Fibroblast of villous mesenchyme (primary cell): ENCODE measurements around the gene FMNL2. TPM values are rescaled to one million over a fixed set of nuclear protein-coding genes. Genes with fewer than 3 reads are reported as not detected.
"Not testable (repeated sequence)": the region's sequence is repeated elsewhere in the genome, so short reads cannot be mapped to it uniquely, and the experiment has no call there.

Source experiments
- DNase-seq: peaks from one replicate; pipeline ENCODE4 v3.0.0-alpha.2; 2010; ENCODE audit warnings: low read depth
- H3K4me3 ChIP-seq: 2 replicates; pipeline ENCODE4 v1.5.1; 2011; ENCODE audit warnings: low read depth, mild to moderate bottlenecking, low read length
- CTCF ChIP-seq: IDR thresholded peaks from 2 replicates; pipeline ENCODE4 v1.5.1; 2012; ENCODE audit warnings: low read depth, mild to moderate bottlenecking, low read length; ENCODE audit not compliant: insufficient read depth
- total RNA-seq: library from RNA; depleted of rRNA; stranded (reverse); fragments of >200 nt; gene quantifications from 2 replicates; pipeline ENCODE4 v1.2.3, GENCODE V29; 2012

Gene FMNL2
- total RNA-seq, 1 donor = 17.3 TPM

- peak; percentile 50 for DNase-seq
- no peak for TF ChIP-seq CTCF
- H3K4me3 ChIP-seq = no peak overlapping the region
Measured at GRCh38 chr2:152468899-152469692, 134.1 kb downstream of the FMNL2 start.

GRCh38 chr2:152470861-152471854, 136.2 kb downstream of the FMNL2 start:
- no peak for DNase-seq
- no peak overlapping the region for H3K4me3 ChIP-seq
- no peak for TF ChIP-seq CTCF

DNA sequence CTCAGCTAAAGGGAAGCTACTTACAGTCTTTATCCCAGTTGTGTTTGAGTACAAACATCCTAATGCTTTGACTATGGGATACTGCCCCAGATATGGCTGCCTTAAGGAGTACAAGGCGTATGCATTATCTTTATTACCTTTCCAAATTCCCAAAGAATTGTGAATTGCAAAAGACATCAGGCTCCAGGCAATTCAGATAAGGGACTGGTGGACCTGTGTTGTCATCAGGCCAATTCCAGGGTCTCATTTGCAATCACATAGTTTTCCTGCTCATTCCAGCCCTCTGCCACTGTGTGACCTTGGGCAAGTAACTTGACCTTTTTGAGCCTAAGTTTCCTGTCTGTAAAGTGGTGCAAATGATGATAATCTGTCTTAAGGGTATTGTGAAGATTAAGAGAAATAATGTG, 137.5 kb downstream of the FMNL2 start:
- no peak overlapping the region for H3K4me3 ChIP-seq
- no peak for TF ChIP-seq CTCF
- DNase-seq = peak; percentile 24

DNA sequence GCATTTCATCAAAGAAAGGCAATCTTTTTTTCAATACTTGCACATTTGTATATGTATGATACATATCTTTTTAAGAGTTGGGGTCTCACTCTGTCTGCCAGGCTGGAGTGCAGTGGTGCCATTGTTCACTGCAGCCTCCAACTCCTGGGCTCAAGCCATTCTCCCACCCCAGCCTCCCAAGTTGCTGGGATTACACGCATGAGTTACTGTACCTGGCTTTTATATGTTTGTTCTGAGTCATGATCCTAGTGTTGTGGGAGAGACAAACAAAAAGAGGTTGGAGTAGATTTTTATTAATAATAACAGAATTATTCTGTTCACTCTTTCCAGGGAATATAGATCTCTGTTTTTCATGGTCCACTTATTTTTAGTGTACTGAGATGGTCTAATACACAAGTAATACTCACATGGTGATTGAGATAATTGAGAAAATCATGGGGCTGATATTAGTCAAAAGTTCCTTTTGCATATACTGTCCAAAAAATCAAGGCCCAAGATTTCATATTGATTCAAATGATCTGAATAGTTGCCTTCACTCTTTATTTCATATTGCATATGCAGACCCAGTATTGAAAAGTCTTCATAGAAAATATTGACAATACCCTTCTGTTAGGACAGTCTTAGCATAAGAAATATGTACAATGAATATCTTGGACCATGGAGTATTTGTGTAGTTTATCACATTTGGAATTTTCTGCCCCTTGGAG, 138.3 kb downstream of the FMNL2 start:
- H3K4me3 ChIP-seq = no peak overlapping the region
- no peak for TF ChIP-seq CTCF
- no peak for DNase-seq

GRCh38 chr2:152474523-152474922, 139.5 kb downstream of the FMNL2 start:
- not testable (repeated sequence) for H3K4me3 ChIP-seq, DNase-seq

- TF ChIP-seq CTCF = no peak
- H3K4me3 ChIP-seq = no peak overlapping the region
- DNase-seq = peak; percentile 19
Measured at GRCh38 chr2:152475982-152476381, 141.0 kb downstream of the FMNL2 start.
